Myocyte (in vitro differentiated cells): ENCODE measurements around the gene MYD88. TPM values are rescaled to one million over a fixed set of nuclear protein-coding genes. Genes with fewer than 3 reads are reported as not detected.
A peak's percentile ranks its signal among the peaks of the same experiment; 100 is the strongest.

Experiments used
- DNase-seq: peaks from one replicate; pipeline ENCODE4 v3.0.0-alpha.2; 2012; ENCODE audit warnings: low read depth
- polyA plus RNA-seq: library from polyadenylated mRNA; unstranded; fragments of >200 nt; gene quantifications from one replicate; pipeline ENCODE4 v1.2.1, GENCODE V29; 2012; ENCODE audit warnings: missing spikeins
- total RNA-seq: library from RNA; depleted of rRNA; stranded (reverse); fragments of >200 nt; gene quantifications from 2 replicates; pipeline ENCODE4 v1.2.3, GENCODE V29; 2014

The MYD88 gene
- 2.3 and 3.8 TPM in 2 replicates for total RNA-seq
- 14.2 TPM for polyA plus RNA-seq

- peak; percentile 69 for DNase-seq
Observed at GRCh38 chr3:38138349-38139190, at the start of gene MYD88. Gene MYD88, plus strand, starts transcription at chr3:38138661. Its CDS starts 40 bp downstream, at chr3:38138701.

GRCh38 chr3:38089163-38089562 is 49.3 kb upstream of the MYD88 start:
- no peak for DNase-seq

- no peak for DNase-seq
Observed at GRCh38 chr3:38090453-38090852, 48.0 kb upstream of the MYD88 start.

GRCh38 chr3:38094999-38095398 is 43.5 kb upstream of the MYD88 start:
- DNase-seq, result no peak

- no peak for DNase-seq
Observed at GRCh38 chr3:38095669-38096483, 42.6 kb upstream of the MYD88 start.

- no peak for DNase-seq
Observed at GRCh38 chr3:38097446-38098375, 40.8 kb upstream of the MYD88 start.

- DNase-seq, result no peak
Observed at GRCh38 chr3:38098376-38098723, 40.1 kb upstream of the MYD88 start.

GRCh38 chr3:38099518-38099917 is 38.9 kb upstream of the MYD88 start:
- no peak for DNase-seq

GRCh38 chr3:38100498-38100897 is 38.0 kb upstream of the MYD88 start:
- no peak for DNase-seq

- no peak for DNase-seq
Observed at GRCh38 chr3:38101811-38102443, 36.5 kb upstream of the MYD88 start.

- DNase-seq, result no peak
Observed at GRCh38 chr3:38102444-38102814, 36.0 kb upstream of the MYD88 start.

- no peak for DNase-seq
Observed at GRCh38 chr3:38105525-38105924, 32.9 kb upstream of the MYD88 start.

GRCh38 chr3:38107911-38108648 is 30.4 kb upstream of the MYD88 start:
- DNase-seq, result no peak

- DNase-seq, result no peak
Observed at GRCh38 chr3:38108649-38109579, 29.5 kb upstream of the MYD88 start.

- no peak for DNase-seq
Observed at GRCh38 chr3:38109580-38110313, 28.7 kb upstream of the MYD88 start.

- no peak for DNase-seq
Observed at GRCh38 chr3:38110314-38111050, 28.0 kb upstream of the MYD88 start.

- DNase-seq, result no peak
Observed at GRCh38 chr3:38111201-38111600, 27.3 kb upstream of the MYD88 start.
